IMR-90 (cell line): ENCODE results near the gene ALAS1. TPM values are rescaled to one million over a fixed set of nuclear protein-coding genes. Genes with fewer than 3 reads are reported as not detected.
A peak's percentile ranks its signal among the peaks of the same experiment; 100 is the strongest.

ENCODE experiments used
- ATAC-seq: fragments of 200-7000 bp; cut with Tn5 transposase; 2 replicates; pipeline ENCODE4 v1.9.1; 2020; ENCODE audit warnings: low read depth, mild to moderate bottlenecking, moderate library complexity
- BruUV-seq: library from RNA; stranded (reverse); fragments of 400-500 nt; replicated peaks from 2 replicates; lab custom pipeline; 2021; lab: Mats Ljungman, UMichigan
- CTCF ChIA-PET: fragments of 300-600 bp; formaldehyde crosslinking; extraction: SDS; loops from one replicate; lab custom pipeline; 2021; ENCODE audit warnings: antibody characterized with exemption; lab: Yijun Ruan, JAX
- POLR2A ChIA-PET: fragments of 300-600 bp; sonication (Branson Sonifier 250); formaldehyde crosslinking; loops from one replicate; lab custom pipeline; 2022; ENCODE audit warnings: antibody characterized with exemption; ENCODE audit not compliant: unreplicated experiment; lab: Charles Lee
- DNase-seq: peaks from one replicate; pipeline ENCODE4 v3.0.0; 2013
- H2AFZ ChIP-seq: replicated peaks from 2 replicates; pipeline ENCODE3; 2013; ENCODE audit warnings: low read length, mild to moderate bottlenecking; ENCODE audit not compliant: poor library complexity
- H2AK5ac ChIP-seq: 2 replicates; pipeline ENCODE4 v1.6.1; 2013; ENCODE audit warnings: low read depth, low read length, inconsistent platforms
- H2AK9ac ChIP-seq: replicated peaks from 2 replicates; pipeline ENCODE3; 2013; ENCODE audit warnings: mild to moderate bottlenecking, low read depth, low read length, moderate library complexity; ENCODE audit not compliant: poor library complexity
- H2BK120ac ChIP-seq: 2 replicates; pipeline ENCODE4 v1.6.1; 2013; ENCODE audit warnings: low read depth, low read length, inconsistent platforms
- H2BK15ac ChIP-seq: 3 replicates; pipeline ENCODE4 v1.6.1; 2013; ENCODE audit warnings: low read depth, low read length, inconsistent platforms
- H2BK20ac ChIP-seq: 2 replicates; pipeline ENCODE4 v1.6.1; 2013; ENCODE audit warnings: low read depth, mild to moderate bottlenecking, inconsistent platforms, low read length, moderate library complexity
- H2BK5ac ChIP-seq: 2 replicates; pipeline ENCODE4 v1.6.1; 2013; ENCODE audit warnings: mild to moderate bottlenecking, low read depth, low read length, inconsistent platforms; ENCODE audit not compliant: poor library complexity, severe bottlenecking
- H3K14ac ChIP-seq: replicated peaks from 2 replicates; pipeline ENCODE4 v1.6.1; 2013; ENCODE audit warnings: low read depth, low read length, inconsistent platforms
- H3K18ac ChIP-seq: 2 replicates; pipeline ENCODE4 v1.6.1; 2013; ENCODE audit warnings: low read depth, low read length, control low read depth
- H3K23ac ChIP-seq: 2 replicates; pipeline ENCODE4 v1.6.1; 2013; ENCODE audit warnings: low read depth, low read length, inconsistent platforms
- H3K27ac ChIP-seq: 2 replicates; pipeline ENCODE4 v1.5.1; 2013; ENCODE audit warnings: mild to moderate bottlenecking, control low read depth, low read length; ENCODE audit not compliant: insufficient read depth
- H3K27me3 ChIP-seq: 2 replicates; pipeline ENCODE4 v1.6.1; 2013; ENCODE audit warnings: low read length; ENCODE audit not compliant: control insufficient read depth, insufficient read depth
- H3K36me3 ChIP-seq: 2 replicates; pipeline ENCODE4 v1.6.1; 2013; ENCODE audit warnings: low read length, mixed read lengths; ENCODE audit not compliant: control insufficient read depth, insufficient read depth
- H3K4ac ChIP-seq: 2 replicates; pipeline ENCODE4 v1.6.1; 2013; ENCODE audit warnings: low read depth, low read length, inconsistent platforms
- H3K4me1 ChIP-seq: 2 replicates; pipeline ENCODE4 v1.6.1; 2013; ENCODE audit warnings: low read length, mixed read lengths; ENCODE audit not compliant: control insufficient read depth, insufficient read depth
- H3K4me2 ChIP-seq: 2 replicates; pipeline ENCODE4 v1.6.1; 2013; ENCODE audit warnings: low read depth, mild to moderate bottlenecking, control low read depth, low read length, moderate library complexity
- H3K4me3 ChIP-seq: 2 replicates; pipeline ENCODE4 v1.5.1; 2013; ENCODE audit warnings: low read depth, mild to moderate bottlenecking, control low read depth, low read length, moderate library complexity; ENCODE audit not compliant: insufficient read depth
- H3K56ac ChIP-seq: 2 replicates; pipeline ENCODE4 v1.6.1; 2013; ENCODE audit warnings: low read length, inconsistent platforms; ENCODE audit not compliant: insufficient read depth; ENCODE audit errors: extremely low read depth
- H3K79me1 ChIP-seq, 2 experiments: 2 replicates each; pipeline ENCODE4 v1.6.1; 2013; ENCODE audit warnings: low read length in 2 of 2, inconsistent platforms in 1 of 2, low read depth in 1 of 2
- H3K9ac ChIP-seq: 2 replicates; pipeline ENCODE4 v1.6.1; 2013; ENCODE audit warnings: low read depth, low read length, control low read depth
- H3K9me1 ChIP-seq: 2 replicates; pipeline ENCODE4 v1.6.1; 2013; ENCODE audit warnings: low read length, inconsistent platforms; ENCODE audit not compliant: insufficient read depth
- H3K9me3 ChIP-seq: 2 replicates; pipeline ENCODE4 v1.6.1; 2013; ENCODE audit warnings: low read length; ENCODE audit not compliant: control insufficient read depth, insufficient read depth
- H4K20me1 ChIP-seq: 2 replicates; pipeline ENCODE4 v1.6.1; 2013; ENCODE audit warnings: low read length, inconsistent platforms; ENCODE audit not compliant: insufficient read depth
- H4K5ac ChIP-seq: 2 replicates; pipeline ENCODE4 v1.6.1; 2013; ENCODE audit warnings: mild to moderate bottlenecking, low read depth, low read length, control low read depth
- H4K8ac ChIP-seq, 2 experiments: 2 replicates each; pipeline ENCODE4 v1.6.1; 2013; ENCODE audit warnings: low read depth in 2 of 2, low read length in 2 of 2, control low read depth in 1 of 2, inconsistent platforms in 1 of 2
- H4K91ac ChIP-seq: 2 replicates; pipeline ENCODE4 v1.6.1; 2013; ENCODE audit warnings: low read depth, low read length, inconsistent platforms; ENCODE audit not compliant: insufficient read depth
- FOS ChIP-seq: fragments of 150-350 bp; IDR thresholded peaks from 2 replicates; pipeline ENCODE4 v1.6.1; 2016; ENCODE audit warnings: low read depth, low read length
- NFE2L2 ChIP-seq: fragments of 150-350 bp; IDR thresholded peaks from 2 replicates; pipeline ENCODE4 v1.6.1; 2016; ENCODE audit warnings: low read depth, mild to moderate bottlenecking, low read length
- WGBS, 2 experiments: methylation state at CpG; one replicate each; pipeline versions ENCODE4 v1.1.5 to v1.1.7; 2013; ENCODE audit warnings: missing lambda C conversion rate in 2 of 2; ENCODE audit not compliant: insufficient read length in 1 of 2; ENCODE audit errors: extremely low coverage in 2 of 2; 5-methylcytosine and 5-hydroxymethylcytosine counted together
- dilution Hi-C: fragments of 300-500 bp; cut with HindIII; formaldehyde crosslinking; loops from one replicate; pipeline ENCODE4 v1.14.3; 2018; ENCODE audit warnings: low sequenced_read_pairs; ENCODE audit not compliant: unreplicated experiment
- in situ Hi-C: fragments of 300-500 bp; cut with MboI; formaldehyde crosslinking; loops from 3 replicates; pipeline ENCODE4 v1.14.3; 2019; ENCODE audit warnings: low sequenced_read_pairs, inconsistent platforms, mixed read lengths
- intact Hi-C: fragments of 100-400 bp; cut with micrococcal nuclease; formaldehyde crosslinking; loops from 2 replicates; pipeline ENCODE4 v1.10.0; 2022
- polyA plus RNA-seq, 3 experiments: library from polyadenylated mRNA; depleted of rRNA; stranded (reverse); fragments of >200 nt; gene quantifications; 2 replicates each; pipeline ENCODE4 v1.2.3, GENCODE V29; 2012; ENCODE audit warnings: low replicate concordance in 1 of 3
- total RNA-seq: library from RNA; depleted of rRNA; stranded (reverse); fragments of >200 nt; gene quantifications from 2 replicates; pipeline ENCODE4 v1.2.3, GENCODE V29; 2012

Gene ALAS1
- total and polyA plus RNA-seq, 2 of the 4 experiments (the other 2 are of a cell fraction), result 32.8 to 47.2 TPM

- WGBS, 2 experiments, result no CpG with 5 or more reads among the region's 5 CpGs
- Histone ChIP-seq H2BK15ac (no peak overlapping the region), H2AK5ac (0 out of 2 replicates have a peak overlapping the region, but pooled peaks have one; percentile 52), H3K4me1 (peaks cover 20% of the 10 kb centered on the region), H2BK20ac (no peak overlapping the region), H3K9ac (no peak overlapping the region), H3K14ac (peak overlapping the region; percentile 51), H3K4me3 (no peak overlapping the region), H2AFZ (no peak overlapping the region), H3K56ac (no peak overlapping the region), H3K9me1 (peaks cover 25% of the 10 kb centered on the region), H3K36me3 (peaks cover 44% of the 10 kb centered on the region), H2AK9ac (no peak overlapping the region), H3K79me1 (peaks cover 29 to 75% of the 10 kb centered on the region in 2 experiments), H4K91ac (no peak overlapping the region), H2BK5ac (peak overlapping the region; percentile 31), H3K4me2 (no peak overlapping the region; the same call in 1 of the 2 replicates), H3K23ac (peak overlapping the region; percentile 61; the same call in 1 of the 2 replicates), H3K9me3 (no peaks in the 10 kb centered on the region), H3K27me3 (no peaks in the 10 kb centered on the region), H2BK120ac (0 out of 2 replicates have a peak overlapping the region, but pooled peaks have one; percentile 32), H4K20me1 (peaks cover 12% of the 10 kb centered on the region), H3K27ac (no peak overlapping the region), H4K5ac (no peak overlapping the region), H3K18ac (no peak overlapping the region; the same call in 1 of the 2 replicates), H4K8ac (0 out of 4 replicates have a peak overlapping the region, but pooled peaks of 1 of the 2 experiments have one; percentile 30), H3K4ac (no peak overlapping the region; the same call in 1 of the 2 replicates)
- intact Hi-C loops, result no loop called here
- in situ Hi-C loops, result no loop called here
- no TSS peak for BruUV-seq
- peak; percentile 33 for DNase-seq
- dilution Hi-C loops, result no loop called here
- ChIA-PET POLR2A (interaction anchor here (1.2 kb wide), 1 partner anchor 8 kb away, joined by 4 read pairs; no protein-coding TSS in a partner anchor), CTCF (interaction anchor here (1.3 kb wide), 1 partner anchor 138 kb away, joined by 4 read pairs; no protein-coding TSS in a partner anchor)
- TF ChIP-seq NFE2L2 (no peak), FOS (no peak)
- ATAC-seq, result no peak
These were observed 3.2 kb downstream of the ALAS1 start for GRCh38 chr3:52200981-52201679.
